ENCODE measurements around the gene UNC79. TPM values are rescaled to one million over a fixed set of nuclear protein-coding genes. Genes with fewer than 3 reads are reported as not detected.

The UNC79 gene
- total RNA-seq, 1 donor from 2014 or later: 0.25 TPM

DNA sequence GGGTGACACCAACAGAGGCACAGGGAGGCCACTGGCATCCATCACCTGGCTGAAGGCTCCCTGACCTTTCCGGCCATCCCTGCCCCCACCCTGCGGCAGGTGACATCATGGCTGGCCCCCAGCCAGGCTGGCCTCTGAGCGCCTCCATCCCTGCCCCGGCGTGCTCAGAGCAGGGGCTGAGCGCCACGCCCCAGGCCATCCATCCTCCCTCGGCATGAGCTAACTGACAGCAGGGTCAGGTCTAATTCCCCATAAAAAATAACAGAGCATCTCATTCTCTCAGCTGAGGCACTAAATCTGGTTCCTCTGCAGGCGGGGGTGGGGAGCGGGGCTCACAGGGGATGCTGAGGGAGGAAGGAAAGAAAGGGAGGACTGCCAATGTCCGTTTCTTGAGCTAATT lies 306.9 kb downstream of the UNC79 start:
- intact Hi-C loops (cut with micrococcal nuclease): no loop called here
- DNase-seq: no peak
- H3K9me3 ChIP-seq (replicated peaks): no peaks in the 10 kb centered on the region
- TF ChIP-seq CTCF (IDR thresholded peaks at IDR 0.05; ENCODE audit: borderline replicate concordance): no peak
- no peaks in the 10 kb centered on the region for H3K36me3 ChIP-seq
- H3K4me3 ChIP-seq: no peak overlapping the region
- peaks cover 10% of the 10 kb centered on the region for H3K4me1 ChIP-seq
- no peak overlapping the region for H3K27ac ChIP-seq (replicated peaks)
- no peaks in the 10 kb centered on the region for H3K27me3 ChIP-seq (ENCODE audit: low read depth)

- no peaks in the 10 kb centered on the region for H3K36me3 ChIP-seq
- no peak overlapping the region for H3K4me3 ChIP-seq
- no peaks in the 10 kb centered on the region for H3K27me3 ChIP-seq (ENCODE audit: low read depth)
- intact Hi-C loops (cut with micrococcal nuclease): no loop called here
- no peak for DNase-seq
- H3K9me3 ChIP-seq (replicated peaks): no peaks in the 10 kb centered on the region
- H3K4me1 ChIP-seq: peaks cover 46% of the 10 kb centered on the region
- H3K27ac ChIP-seq (replicated peaks): no peak overlapping the region
- TF ChIP-seq CTCF (IDR thresholded peaks at IDR 0.05; ENCODE audit: borderline replicate concordance): no peak
Observed at GRCh38 chr14:93741556-93742230, 311.0 kb downstream of the UNC79 start.

GRCh38 chr14:93742761-93743160 lies 312.0 kb downstream of the UNC79 start:
- TF ChIP-seq CTCF (IDR thresholded peaks at IDR 0.05; ENCODE audit: borderline replicate concordance): no peak
- Histone ChIP-seq H3K9me3 (replicated peaks) (no peaks in the 10 kb centered on the region), H3K27me3 (ENCODE audit: low read depth) (no peaks in the 10 kb centered on the region), H3K4me1 (peaks cover 47% of the 10 kb centered on the region), H3K4me3 (no peak overlapping the region), H3K36me3 (no peaks in the 10 kb centered on the region), H3K27ac (replicated peaks) (peak overlapping the region; percentile 81)
- intact Hi-C loops (cut with micrococcal nuclease): no loop called here
- peak; percentile 48 for DNase-seq

- DNase-seq: no peak
- Histone ChIP-seq H3K27me3 (ENCODE audit: low read depth) (no peaks in the 10 kb centered on the region), H3K4me3 (no peak overlapping the region), H3K4me1 (peaks cover 53% of the 10 kb centered on the region), H3K9me3 (replicated peaks) (no peaks in the 10 kb centered on the region), H3K27ac (replicated peaks) (peak overlapping the region; percentile 81), H3K36me3 (no peaks in the 10 kb centered on the region)
- no peak for TF ChIP-seq CTCF (IDR thresholded peaks at IDR 0.05; ENCODE audit: borderline replicate concordance)
- intact Hi-C loops (cut with micrococcal nuclease): no loop called here
Observed at GRCh38 chr14:93743270-93744060, 312.7 kb downstream of the UNC79 start.

GRCh38 chr14:93744176-93744575 lies 313.4 kb downstream of the UNC79 start:
- no peak for TF ChIP-seq CTCF (IDR thresholded peaks at IDR 0.05; ENCODE audit: borderline replicate concordance)

More at GRCh38 chr14:93744176-93744575, 313.4 kb downstream of the UNC79 start:
- no peaks in the 10 kb centered on the region for H3K36me3 ChIP-seq
- no peak for DNase-seq
- no peak overlapping the region for H3K4me3 ChIP-seq
- no peaks in the 10 kb centered on the region for H3K27me3 ChIP-seq (ENCODE audit: low read depth)
- no peak overlapping the region for H3K27ac ChIP-seq (replicated peaks)
- intact Hi-C loops (cut with micrococcal nuclease): no loop called here
- H3K4me1 ChIP-seq: peaks cover 60% of the 10 kb centered on the region
- no peaks in the 10 kb centered on the region for H3K9me3 ChIP-seq (replicated peaks)

Data from left ventricle myocardium inferior (tissue), 1 donor.